Liver (tissue), 9 donors: ENCODE data around the gene TTC28. TPM values are rescaled to one million over a fixed set of nuclear protein-coding genes. Genes with fewer than 3 reads are reported as not detected.

Experiments used
- DNase-seq: peaks from one replicate; pipeline ENCODE4 v3.0.0-alpha.2; 2017; ENCODE audit warnings: low spot score
- H3K27ac ChIP-seq, 2 donors: one replicate each; pipeline ENCODE4 v1.7.0; 2013; ENCODE audit warnings: inconsistent platforms in 2 of 2, low read length in 2 of 2, control low read depth in 1 of 2, low read depth in 1 of 2, mild to moderate bottlenecking in 1 of 2
- H3K27me3 ChIP-seq, 4 donors: one replicate each; pipeline versions ENCODE4 v1.6.1 to v1.7.0; 2013; ENCODE audit warnings: low read length in 3 of 4, inconsistent platforms in 1 of 4, mild to moderate bottlenecking in 1 of 4, moderate library complexity in 1 of 4; ENCODE audit not compliant: control insufficient read depth in 4 of 4, insufficient read depth in 4 of 4
- H3K36me3 ChIP-seq, 4 donors: one replicate each; pipeline versions ENCODE4 v1.6.1 to v1.7.0; 2013; ENCODE audit warnings: low read length in 3 of 4, mild to moderate bottlenecking in 3 of 4, low read depth in 1 of 4, moderate library complexity in 1 of 4; ENCODE audit not compliant: control insufficient read depth in 4 of 4, insufficient read depth in 3 of 4
- H3K4me1 ChIP-seq, 4 donors: one replicate each; pipeline versions ENCODE4 v1.6.1 to v1.7.0; 2013; ENCODE audit warnings: low read length in 3 of 4, mild to moderate bottlenecking in 3 of 4, moderate library complexity in 1 of 4; ENCODE audit not compliant: control insufficient read depth in 4 of 4, insufficient read depth in 4 of 4
- H3K4me3 ChIP-seq, 3 donors: one replicate each; pipeline versions ENCODE4 v1.6.1 to v1.7.0; 2013; ENCODE audit warnings: low read length in 3 of 3, control low read depth in 1 of 3, low read depth in 1 of 3, mild to moderate bottlenecking in 1 of 3
- H3K9ac ChIP-seq, 2 donors: one replicate each; pipeline ENCODE4 v1.7.0; 2013; ENCODE audit warnings: low read length in 2 of 2, mild to moderate bottlenecking in 2 of 2, moderate library complexity in 2 of 2, control low read depth in 1 of 2, low read depth in 1 of 2
- H3K9me3 ChIP-seq, 4 donors: one replicate each; pipeline versions ENCODE4 v1.6.1 to v1.7.0; 2013; ENCODE audit warnings: low read length in 3 of 4; ENCODE audit not compliant: control insufficient read depth in 4 of 4
- EGR1 ChIP-seq, 2 donors: IDR thresholded peaks; 2 replicates each; pipeline ENCODE4 v1.6.1; 2016 to 2018; ENCODE audit warnings: antibody characterized with exemption in 2 of 2, low read depth in 2 of 2
- FOXA1 ChIP-seq: IDR thresholded peaks from 2 replicates; pipeline ENCODE4 v1.6.1; 2016; ENCODE audit warnings: antibody characterized with exemption
- FOXA2 ChIP-seq: IDR thresholded peaks from 2 replicates; pipeline ENCODE4 v1.6.1; 2016; ENCODE audit warnings: antibody characterized with exemption
- GABPA ChIP-seq, 2 donors: IDR thresholded peaks in 1 of 2; conservative IDR thresholded peaks in 1 of 2; 2 replicates each; pipeline ENCODE4 v1.6.1; 2016; ENCODE audit warnings: antibody characterized with exemption in 2 of 2, mild to moderate bottlenecking in 1 of 2, moderate library complexity in 1 of 2
- HNF4A ChIP-seq, 2 donors: conservative IDR thresholded peaks; 2 replicates each; pipeline ENCODE4 v1.6.1; 2016; ENCODE audit warnings: antibody characterized with exemption in 2 of 2, mild to moderate bottlenecking in 2 of 2
- HNF4G ChIP-seq: IDR thresholded peaks from 2 replicates; pipeline ENCODE4 v1.6.1; 2016; ENCODE audit warnings: antibody characterized with exemption
- JUND ChIP-seq, 2 donors: IDR thresholded peaks; 2 replicates each; pipeline ENCODE4 v1.6.1; 2016; ENCODE audit warnings: antibody characterized with exemption in 2 of 2
- NR2F2 ChIP-seq: IDR thresholded peaks from 2 replicates; pipeline ENCODE4 v1.6.1; 2016; ENCODE audit warnings: antibody characterized with exemption
- RAD21 ChIP-seq, 2 donors: IDR thresholded peaks; 2 replicates each; pipeline ENCODE4 v1.6.1; 2016; ENCODE audit warnings: antibody characterized with exemption in 2 of 2, mild to moderate bottlenecking in 2 of 2
- RXRA ChIP-seq, 2 donors: IDR thresholded peaks; 2 replicates each; pipeline ENCODE4 v1.6.1; 2017 to 2018; ENCODE audit warnings: antibody characterized with exemption in 2 of 2, mild to moderate bottlenecking in 1 of 2
- SP1 ChIP-seq: IDR thresholded peaks from 2 replicates; pipeline ENCODE4 v1.6.1; 2018; ENCODE audit warnings: antibody characterized with exemption, mild to moderate bottlenecking
- TAF1 ChIP-seq: conservative IDR thresholded peaks from 2 replicates; pipeline ENCODE4 v1.6.1; 2016; ENCODE audit warnings: antibody characterized with exemption, mild to moderate bottlenecking
- YY1 ChIP-seq: IDR thresholded peaks from 2 replicates; pipeline ENCODE4 v1.6.1; 2016; ENCODE audit warnings: antibody characterized with exemption, mild to moderate bottlenecking
- ZBTB33 ChIP-seq: IDR thresholded peaks from 2 replicates; pipeline ENCODE4 v1.6.1; 2016; ENCODE audit warnings: antibody characterized with exemption
- WGBS: extraction: QIAGEN DNeasy Blood & Tissue Kit; methylation state at CpG from one replicate; pipeline ENCODE4 v1.1.7; 2013; 5-methylcytosine and 5-hydroxymethylcytosine counted together
- polyA plus RNA-seq, 2 donors: library from polyadenylated mRNA; stranded (reverse) in 1 of 2; unstranded in 1 of 2; fragments of 200-250 nt in 1 of 2; fragments of >200 nt in 1 of 2; fragmentation: Nextera tagmentation in 1 of 2; extraction: Ambion mirVana in 1 of 2; gene quantifications; one replicate each; pipeline versions ENCODE4 v1.2.1 to v1.2.3, GENCODE V29; 2013 to 2015
- total RNA-seq, 2 donors: library from RNA; depleted of rRNA; stranded (reverse); fragments of >200 nt; gene quantifications; one replicate each; pipeline ENCODE4 v1.2.3, GENCODE V29; 2014
- TF ChIP-seq, protein P1 (sequence below): IDR thresholded peaks from 2 replicates; pipeline ENCODE4 v1.6.1; 2016; ENCODE audit warnings: antibody characterized with exemption
- TF ChIP-seq, protein P2 (sequence below): fragments of 150-350 bp; IDR thresholded peaks from 2 replicates; pipeline ENCODE4 v1.5.1; 2017; ENCODE audit warnings: improper control_type of control experiment, low read depth, low read length; ENCODE audit not compliant: missing input control
- TF ChIP-seq, protein P3 (sequence below): IDR thresholded peaks from 2 replicates; pipeline ENCODE4 v1.6.1; 2016; ENCODE audit warnings: antibody characterized with exemption
- donor health status: healthy.
- donor health status: healthy.
- donor health status: healthy.
- donor health status: healthy.
- donor health status: healthy.

Gene TTC28
- total and polyA plus RNA-seq, 4 donors, result 4.2 to 19.4 (median 5.9) TPM

DNA sequence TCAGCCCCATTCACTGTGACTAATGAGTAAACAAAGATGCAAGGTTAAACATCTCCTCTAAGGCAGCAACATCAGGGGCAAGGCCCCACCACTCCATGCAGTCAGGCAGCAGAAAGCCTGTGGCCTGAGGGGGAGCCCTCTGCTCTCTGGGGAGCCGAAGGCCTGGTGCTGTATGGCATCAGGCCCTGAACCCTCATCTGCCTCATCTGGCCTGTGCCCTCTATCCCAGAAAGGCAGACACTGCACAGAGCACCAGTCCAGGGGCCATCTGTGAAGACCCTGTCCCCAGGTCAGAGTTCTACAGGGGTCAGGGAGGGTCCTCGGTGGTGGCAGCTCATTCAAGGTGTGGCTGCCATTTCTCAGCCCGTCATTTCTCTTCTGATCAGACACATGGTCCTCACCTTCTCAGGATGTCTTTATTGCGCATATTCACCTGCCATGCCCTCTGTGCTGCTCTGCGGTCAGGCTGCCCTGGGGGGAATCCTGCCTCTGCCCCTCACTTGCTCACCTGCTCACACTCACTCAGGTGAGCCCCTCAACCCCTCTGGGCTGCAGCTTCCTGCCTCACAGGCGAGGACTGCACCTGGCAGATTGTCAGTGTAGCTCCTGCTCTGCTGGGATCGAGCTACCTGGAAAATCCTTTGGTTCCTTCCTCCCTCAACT, 657.5 kb downstream of the TTC28 start:
- H3K9me3 ChIP-seq, result no peaks in the 10 kb centered on the region
- H3K4me3 ChIP-seq, result no peak overlapping the region
- H3K4me1 ChIP-seq, result no peaks in the 10 kb centered on the region
- DNase-seq, result no peak
- no peak overlapping the region for H3K9ac ChIP-seq
- H3K27me3 ChIP-seq, result no peaks in the 10 kb centered on the region
- WGBS, result 93% methylated on average over 7 of the region's 7 CpGs
- H3K27ac ChIP-seq, result no peak overlapping the region
- TF ChIP-seq, protein P1, sequence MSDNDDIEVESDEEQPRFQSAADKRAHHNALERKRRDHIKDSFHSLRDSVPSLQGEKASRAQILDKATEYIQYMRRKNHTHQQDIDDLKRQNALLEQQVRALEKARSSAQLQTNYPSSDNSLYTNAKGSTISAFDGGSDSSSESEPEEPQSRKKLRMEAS, result no peak
- no peak for TF ChIP-seq NR2F2
- no peak for TF ChIP-seq TAF1
- no peak for TF ChIP-seq ZBTB33
- no peak for TF ChIP-seq HNF4G
- no peak for TF ChIP-seq FOXA2
- no peak for TF ChIP-seq HNF4A (conservative IDR thresholded peaks at IDR 0.05)
- no peak for TF ChIP-seq RXRA (IDR thresholded peaks at IDR 0.05)
- no peak for TF ChIP-seq SP1
- TF ChIP-seq, protein P2, sequence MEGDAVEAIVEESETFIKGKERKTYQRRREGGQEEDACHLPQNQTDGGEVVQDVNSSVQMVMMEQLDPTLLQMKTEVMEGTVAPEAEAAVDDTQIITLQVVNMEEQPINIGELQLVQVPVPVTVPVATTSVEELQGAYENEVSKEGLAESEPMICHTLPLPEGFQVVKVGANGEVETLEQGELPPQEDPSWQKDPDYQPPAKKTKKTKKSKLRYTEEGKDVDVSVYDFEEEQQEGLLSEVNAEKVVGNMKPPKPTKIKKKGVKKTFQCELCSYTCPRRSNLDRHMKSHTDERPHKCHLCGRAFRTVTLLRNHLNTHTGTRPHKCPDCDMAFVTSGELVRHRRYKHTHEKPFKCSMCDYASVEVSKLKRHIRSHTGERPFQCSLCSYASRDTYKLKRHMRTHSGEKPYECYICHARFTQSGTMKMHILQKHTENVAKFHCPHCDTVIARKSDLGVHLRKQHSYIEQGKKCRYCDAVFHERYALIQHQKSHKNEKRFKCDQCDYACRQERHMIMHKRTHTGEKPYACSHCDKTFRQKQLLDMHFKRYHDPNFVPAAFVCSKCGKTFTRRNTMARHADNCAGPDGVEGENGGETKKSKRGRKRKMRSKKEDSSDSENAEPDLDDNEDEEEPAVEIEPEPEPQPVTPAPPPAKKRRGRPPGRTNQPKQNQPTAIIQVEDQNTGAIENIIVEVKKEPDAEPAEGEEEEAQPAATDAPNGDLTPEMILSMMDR, result no peak
- no peak for TF ChIP-seq YY1
- TF ChIP-seq EGR1 (IDR thresholded peaks at IDR 0.05; ENCODE audit: low read depth in 2 of 2), result no peak
- no peaks in the 10 kb centered on the region for H3K36me3 ChIP-seq

DNA sequence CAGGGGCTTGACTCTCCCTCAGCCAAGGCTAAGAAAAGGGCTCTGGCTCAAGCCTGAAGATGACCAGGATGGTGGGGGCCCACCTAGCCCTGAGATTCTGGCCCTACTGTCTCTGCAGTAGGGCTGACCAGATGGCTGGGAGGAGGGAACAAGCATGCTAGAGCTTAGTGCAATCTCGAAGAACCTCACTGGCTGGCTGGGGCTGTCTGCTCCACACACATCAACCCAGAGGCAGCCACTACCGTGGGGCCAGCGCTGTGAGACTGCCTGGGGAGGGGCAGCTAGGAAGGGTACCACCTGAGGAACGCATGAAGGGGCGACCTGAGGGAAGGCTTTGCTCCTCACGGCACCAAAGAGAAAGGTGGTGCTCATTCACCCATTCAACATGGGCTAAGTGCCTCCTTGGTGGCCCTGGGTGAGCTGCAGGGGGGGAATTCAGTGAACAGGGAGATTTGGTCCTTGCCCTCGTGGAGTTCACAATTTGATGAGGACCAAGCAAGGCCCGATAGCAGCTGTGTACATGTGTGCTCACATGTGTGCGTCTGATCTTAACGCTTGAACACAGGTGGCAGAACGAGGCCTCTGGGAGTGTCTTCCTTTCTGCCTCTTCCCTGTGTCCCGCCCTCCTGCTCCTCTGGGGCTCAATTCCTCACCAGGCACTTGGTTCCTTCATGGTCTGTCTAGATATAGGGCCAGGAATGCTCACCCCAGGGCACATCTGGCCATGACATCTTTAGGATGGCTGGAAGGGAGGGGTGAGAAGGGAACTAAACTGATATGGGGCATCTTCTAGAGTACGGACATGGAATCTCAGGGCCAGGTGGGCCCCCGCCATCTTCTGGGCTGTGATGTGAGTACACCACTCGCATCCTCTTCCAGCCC, 658.3 kb downstream of the TTC28 start:
- TF ChIP-seq HNF4A (conservative IDR thresholded peaks at IDR 0.05) (no peak), RAD21 (IDR thresholded peaks at IDR 0.05) (no peak), JUND (IDR thresholded peaks at IDR 0.05) (no peak), FOXA1 (no peak), SP1 (no peak), NR2F2 (no peak), YY1 (no peak), HNF4G (no peak), GABPA (IDR thresholded peaks at IDR 0.05 in 1 of 2, conservative IDR thresholded peaks at IDR 0.05 in 1 of 2) (no peak), ZBTB33 (no peak)
- TF ChIP-seq, protein P2, result no peak
- TF ChIP-seq, protein P3, sequence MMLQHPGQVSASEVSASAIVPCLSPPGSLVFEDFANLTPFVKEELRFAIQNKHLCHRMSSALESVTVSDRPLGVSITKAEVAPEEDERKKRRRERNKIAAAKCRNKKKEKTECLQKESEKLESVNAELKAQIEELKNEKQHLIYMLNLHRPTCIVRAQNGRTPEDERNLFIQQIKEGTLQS, result no peak
- Histone ChIP-seq H3K27ac (no peak overlapping the region), H3K9ac (no peak overlapping the region), H3K36me3 (no peaks in the 10 kb centered on the region), H3K9me3 (no peaks in the 10 kb centered on the region), H3K4me1 (no peaks in the 10 kb centered on the region), H3K27me3 (no peaks in the 10 kb centered on the region), H3K4me3 (no peak overlapping the region)
- 95% methylated on average over 15 of the region's 15 CpGs for WGBS
- DNase-seq, result no peak
